Stimulated activated naive B cell treated with anti-CD40 and anti-IgM and Interleukin-4, amounts not matched to agents 10 μg/mL and 1 μg/mL and 100 μg/mL, for 72 hours (primary cell): ENCODE data around the gene CLN5.

Experiments
- ATAC-seq, 2 donors: fragments of 150-1000 bp; cut with Tn5 transposase; replicated peaks; 2 replicates each; pipeline ENCODE4 v1.10.0; 2021; ENCODE audit warnings: moderate library complexity in 1 of 2
- DNase-seq: peaks from one replicate; pipeline ENCODE4 v3.0.0; 2021
- H3K27ac Mint-ChIP-seq: one replicate; pipeline ENCODE4 v1.8.0; 2022; ENCODE audit warnings: mild to moderate bottlenecking, mixed read lengths
- H3K27me3 Mint-ChIP-seq, 2 donors: one replicate each; pipeline ENCODE4 v1.8.0; 2022; ENCODE audit warnings: mixed read lengths in 2 of 2
- H3K36me3 Mint-ChIP-seq, 2 donors: one replicate each; pipeline ENCODE4 v1.8.0; 2022; ENCODE audit warnings: mixed read lengths in 2 of 2, mild to moderate bottlenecking in 1 of 2
- H3K4me1 Mint-ChIP-seq, 2 donors: one replicate each; pipeline ENCODE4 v1.8.0; 2022; ENCODE audit warnings: mixed read lengths in 2 of 2, mild to moderate bottlenecking in 1 of 2
- H3K4me3 Mint-ChIP-seq, 2 donors: one replicate each; pipeline ENCODE4 v1.8.0; 2022; ENCODE audit warnings: mild to moderate bottlenecking in 2 of 2, mixed read lengths in 2 of 2, moderate library complexity in 1 of 2
- H3K9me3 Mint-ChIP-seq, 2 donors: one replicate each; pipeline ENCODE4 v1.8.0; 2022; ENCODE audit warnings: mixed read lengths in 2 of 2, mild to moderate bottlenecking in 1 of 2

The CLN5 gene

GRCh38 chr13:76968041-76968440 lies 23.8 kb upstream of the CLN5 start:
- no peak overlapping the region for H3K27ac Mint-ChIP-seq
- peaks cover 24 to 46% of the 10 kb centered on the region in 2 donors for H3K27me3 Mint-ChIP-seq

DNA sequence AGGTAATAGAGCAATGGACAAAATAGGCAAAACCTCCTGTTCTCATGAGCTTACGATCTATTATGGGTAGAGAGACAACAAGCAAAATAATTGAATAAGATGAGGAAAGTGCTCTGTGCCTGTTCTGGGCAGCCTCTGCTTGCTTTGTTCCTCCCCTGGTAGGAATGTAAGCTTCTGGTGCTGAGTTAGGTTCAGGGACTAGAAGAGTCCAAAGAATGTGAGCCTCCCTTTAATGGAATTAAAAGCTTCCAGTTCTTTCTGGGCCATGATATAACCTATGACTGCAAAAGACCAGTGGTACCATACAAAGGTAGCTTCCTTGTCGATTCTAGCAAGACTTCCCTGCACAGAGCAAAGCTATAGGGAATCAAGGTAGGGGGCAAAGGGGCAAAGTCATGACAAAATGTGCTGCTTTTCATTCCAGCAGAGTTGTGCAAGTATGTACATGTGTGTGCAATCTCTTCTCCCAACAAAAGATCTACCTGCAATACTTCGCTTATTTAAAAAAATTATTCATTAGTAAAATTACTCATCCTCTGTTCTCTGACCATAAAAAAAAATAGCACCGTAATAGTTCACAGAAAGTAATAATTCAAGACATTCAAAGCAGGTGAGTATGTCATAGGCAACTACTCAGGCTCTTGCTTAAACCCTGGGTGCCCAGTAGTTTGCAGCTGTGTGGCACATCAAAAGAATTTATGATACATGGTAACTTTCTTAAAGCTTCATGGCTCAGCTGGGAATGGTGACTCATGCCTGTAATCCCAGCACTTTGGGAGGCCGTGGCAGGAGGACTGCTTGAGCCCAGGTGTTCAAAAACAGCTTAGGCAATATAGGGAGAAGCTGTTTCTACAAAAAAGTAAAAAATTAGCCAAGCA lies 22.2 kb upstream of the CLN5 start:
- ATAC-seq (no peak), DNase-seq (no peak)
- Mint-ChIP-seq H3K36me3 (no peaks in the 10 kb centered on the region), H3K4me1 (peaks cover 3 to 8% of the 10 kb centered on the region in 2 donors), H3K27me3 (peaks cover 30 to 51% of the 10 kb centered on the region in 2 donors), H3K27ac (no peak overlapping the region), H3K4me3 (no peak overlapping the region), H3K9me3 (no peaks in the 10 kb centered on the region)

More at GRCh38 chr13:76968041-76968440, 23.8 kb upstream of the CLN5 start:
- ATAC-seq (no peak), DNase-seq (no peak)
- Mint-ChIP-seq H3K36me3 (no peaks in the 10 kb centered on the region), H3K4me1 (peaks cover 3 to 8% of the 10 kb centered on the region in 2 donors), H3K9me3 (no peaks in the 10 kb centered on the region), H3K4me3 (no peak overlapping the region)

DNA sequence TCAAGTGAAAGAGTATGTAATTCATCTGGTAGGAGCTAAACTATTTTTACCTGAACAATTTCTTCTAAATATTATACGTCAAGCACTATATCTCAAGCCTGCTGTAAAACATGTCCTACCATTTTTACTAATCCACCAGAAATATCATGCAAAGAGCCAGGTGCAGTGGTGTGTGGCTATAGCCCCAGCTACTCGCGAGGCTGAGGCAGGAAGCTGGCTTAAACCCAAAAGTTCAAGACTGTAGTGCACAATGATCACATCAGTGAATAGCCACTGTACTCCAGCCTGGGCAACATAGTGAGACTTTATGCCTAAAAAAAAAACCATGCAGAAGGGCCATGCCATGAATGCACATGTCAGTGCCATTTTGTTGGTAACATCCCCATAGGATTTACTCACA lies 20.7 kb upstream of the CLN5 start:
- Mint-ChIP-seq H3K4me1 (peaks cover 3 to 8% of the 10 kb centered on the region in 2 donors), H3K27ac (no peak overlapping the region), H3K36me3 (no peaks in the 10 kb centered on the region), H3K9me3 (no peaks in the 10 kb centered on the region), H3K27me3 (peaks cover 31 to 51% of the 10 kb centered on the region in 2 donors), H3K4me3 (no peak overlapping the region)
- DNase-seq = no peak
- ATAC-seq = no peak

DNA sequence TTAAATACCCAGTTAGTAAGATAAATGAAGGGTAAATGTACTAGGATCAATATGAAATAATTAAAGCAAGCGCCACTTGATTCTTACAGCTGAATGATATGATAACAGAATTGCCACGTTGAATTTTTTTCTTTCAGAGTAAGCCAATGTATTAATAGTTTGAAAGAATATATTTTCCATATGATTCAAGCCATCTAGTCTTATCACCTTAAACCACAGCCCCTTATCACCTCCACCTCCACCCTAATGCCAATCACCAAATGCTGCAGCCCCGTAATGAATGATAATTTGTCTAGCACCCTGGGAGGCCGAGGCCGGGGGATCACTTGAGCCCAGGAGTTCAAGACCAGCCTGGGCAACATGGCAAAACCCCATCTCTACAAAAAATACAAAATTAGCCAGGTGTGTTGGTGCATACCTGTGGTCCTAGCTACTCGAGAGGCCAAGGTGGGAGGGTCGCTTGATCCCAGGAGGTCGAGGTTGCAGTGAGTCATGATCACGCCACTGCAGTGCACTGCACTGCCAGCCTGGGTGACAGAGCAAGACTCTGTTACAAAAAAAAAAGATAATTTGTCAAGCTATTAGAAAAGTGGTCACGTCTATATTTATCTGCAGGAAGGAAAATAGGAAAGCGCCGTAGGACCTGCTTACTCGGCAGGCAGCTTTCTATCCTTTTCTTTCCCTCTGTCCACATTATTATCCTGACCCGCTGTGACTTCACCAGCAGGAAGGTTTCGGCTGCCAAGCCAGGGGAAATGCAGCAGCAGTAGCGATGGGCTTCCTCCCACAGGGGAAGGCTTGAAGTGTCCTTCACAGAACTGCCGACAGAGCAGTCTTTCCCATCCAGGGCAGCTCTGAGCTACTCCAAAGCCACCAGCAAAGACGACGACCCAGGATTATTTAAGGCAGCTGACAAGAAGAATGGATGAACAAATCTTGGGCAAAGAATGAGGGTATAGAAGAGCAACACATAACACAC lies 19.7 kb upstream of the CLN5 start:
- ATAC-seq (no peak), DNase-seq (no peak)
- Mint-ChIP-seq H3K27me3 (peaks cover 31 to 53% of the 10 kb centered on the region in 2 donors), H3K4me1 (peaks cover 3 to 8% of the 10 kb centered on the region in 2 donors), H3K9me3 (no peaks in the 10 kb centered on the region), H3K27ac (no peak overlapping the region), H3K36me3 (no peaks in the 10 kb centered on the region), H3K4me3 (no peak overlapping the region)

- H3K4me3 Mint-ChIP-seq = no peak overlapping the region
- H3K4me1 Mint-ChIP-seq = peaks cover 3 to 8% of the 10 kb centered on the region in 2 donors
- no peak overlapping the region for H3K27ac Mint-ChIP-seq
- peaks cover 33 to 49% of the 10 kb centered on the region in 2 donors for H3K27me3 Mint-ChIP-seq
- no peak for ATAC-seq
- DNase-seq = no peak
- no peaks in the 10 kb centered on the region for H3K9me3 Mint-ChIP-seq
- no peaks in the 10 kb centered on the region for H3K36me3 Mint-ChIP-seq
Observed at GRCh38 chr13:76973920-76974617, 17.8 kb upstream of the CLN5 start.

DNA sequence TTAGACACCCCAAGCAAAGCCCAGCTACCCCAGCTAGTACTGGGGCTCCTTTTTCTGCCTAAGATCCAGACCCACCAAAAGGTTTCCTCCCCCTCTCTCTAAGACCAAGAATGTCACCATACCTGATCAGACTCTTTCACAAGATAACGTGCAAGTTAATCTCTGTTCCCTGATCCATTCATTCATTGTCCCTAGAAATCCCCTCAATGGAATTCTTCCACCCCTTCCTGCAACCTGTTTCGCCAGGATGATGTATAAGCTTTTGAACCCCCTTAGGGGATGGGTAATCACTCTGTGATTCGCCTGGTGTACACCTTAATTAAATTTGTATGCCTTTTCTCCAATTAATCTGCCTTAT lies 17.3 kb upstream of the CLN5 start:
- DNase-seq = no peak
- no peak for ATAC-seq
- Mint-ChIP-seq H3K9me3 (no peaks in the 10 kb centered on the region), H3K36me3 (no peaks in the 10 kb centered on the region), H3K27ac (no peak overlapping the region), H3K27me3 (peaks cover 35 to 52% of the 10 kb centered on the region in 2 donors), H3K4me3 (no peak overlapping the region), H3K4me1 (peaks cover 3 to 8% of the 10 kb centered on the region in 2 donors)

DNA sequence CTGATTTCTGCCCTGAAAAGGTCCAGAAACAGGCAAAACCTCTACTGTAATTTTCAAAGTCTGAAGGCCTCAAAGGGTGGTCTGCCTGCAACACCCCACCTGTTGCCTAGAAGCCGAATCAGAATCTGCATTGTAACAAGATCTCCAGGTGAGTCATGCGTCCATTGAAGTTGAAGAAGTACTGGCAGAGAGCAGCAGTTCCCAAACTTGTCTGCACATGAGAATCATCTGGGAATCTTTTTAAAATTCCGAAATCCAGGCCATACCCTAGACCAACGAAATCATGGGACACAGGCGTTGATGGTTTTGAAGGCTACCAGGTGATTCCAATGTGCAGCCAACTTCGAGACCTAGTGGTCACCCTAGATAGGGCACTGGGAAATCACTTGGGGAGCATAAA lies 16.0 kb upstream of the CLN5 start:
- no peak overlapping the region for H3K4me3 Mint-ChIP-seq
- H3K4me1 Mint-ChIP-seq = peaks cover 4 to 8% of the 10 kb centered on the region in 2 donors
- no peak for DNase-seq
- H3K36me3 Mint-ChIP-seq = no peaks in the 10 kb centered on the region
- no peak for ATAC-seq
- no peak overlapping the region for H3K27ac Mint-ChIP-seq
- H3K27me3 Mint-ChIP-seq = peaks cover 39 to 51% of the 10 kb centered on the region in 2 donors
- H3K9me3 Mint-ChIP-seq = no peaks in the 10 kb centered on the region

GRCh38 chr13:76976490-76976889 lies 15.4 kb upstream of the CLN5 start:
- H3K27me3 Mint-ChIP-seq = peaks cover 39 to 51% of the 10 kb centered on the region in 2 donors
- ATAC-seq (no peak), DNase-seq (no peak)
- H3K4me1 Mint-ChIP-seq = peaks cover 4 to 8% of the 10 kb centered on the region in 2 donors
- H3K4me3 Mint-ChIP-seq = no peak overlapping the region
- H3K27ac Mint-ChIP-seq = no peak overlapping the region
- H3K36me3 Mint-ChIP-seq = no peaks in the 10 kb centered on the region
- no peaks in the 10 kb centered on the region for H3K9me3 Mint-ChIP-seq

DNA sequence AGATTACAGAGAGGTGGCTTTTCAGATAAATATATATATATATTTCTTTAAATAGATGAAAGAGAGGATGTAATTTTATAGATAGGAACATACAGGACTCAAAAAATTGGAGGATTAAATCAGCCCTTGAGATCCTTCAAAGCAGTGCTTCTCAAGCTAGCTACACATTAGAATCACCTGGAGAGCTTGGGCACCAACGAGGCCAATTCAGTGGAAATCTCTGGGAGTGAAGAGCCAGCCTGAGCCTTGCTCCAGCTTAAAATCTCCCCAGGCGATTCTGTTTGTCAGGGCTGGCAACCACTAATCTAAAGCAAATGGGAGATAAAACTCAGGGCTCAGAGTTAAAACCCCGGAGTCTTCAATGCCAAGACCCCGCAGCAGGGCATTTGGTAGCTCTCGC lies 15.0 kb upstream of the CLN5 start:
- Mint-ChIP-seq H3K4me1 (peaks cover 4 to 7% of the 10 kb centered on the region in 2 donors), H3K27me3 (peaks cover 38 to 51% of the 10 kb centered on the region in 2 donors), H3K9me3 (no peaks in the 10 kb centered on the region), H3K36me3 (no peaks in the 10 kb centered on the region), H3K27ac (no peak overlapping the region), H3K4me3 (no peak overlapping the region)
- ATAC-seq (no peak), DNase-seq (no peak)

- no peaks in the 10 kb centered on the region for H3K36me3 Mint-ChIP-seq
- DNase-seq = peak; percentile 72
- H3K4me3 Mint-ChIP-seq = peak overlapping the region; percentile 68 to 73
- peaks cover 0 to 2% of the 10 kb centered on the region in 2 donors for H3K4me1 Mint-ChIP-seq
- H3K9me3 Mint-ChIP-seq = no peaks in the 10 kb centered on the region
- peaks cover 23 to 45% of the 10 kb centered on the region in 2 donors for H3K27me3 Mint-ChIP-seq
- H3K27ac Mint-ChIP-seq = no peak overlapping the region
- peak; percentile 99 to 100 for ATAC-seq
Observed at GRCh38 chr13:76980075-76980718, 11.7 kb upstream of the CLN5 start.

- Mint-ChIP-seq H3K27me3 (peaks cover 19 to 37% of the 10 kb centered on the region in 2 donors), H3K4me3 (no peak overlapping the region), H3K9me3 (no peaks in the 10 kb centered on the region), H3K4me1 (peaks cover 0 to 2% of the 10 kb centered on the region in 2 donors), H3K27ac (no peak overlapping the region), H3K36me3 (no peaks in the 10 kb centered on the region)
- DNase-seq (no peak), ATAC-seq (no peak)
Observed at GRCh38 chr13:76982061-76982460, 9.8 kb upstream of the CLN5 start.

- H3K27ac Mint-ChIP-seq = no peak overlapping the region
- no peaks in the 10 kb centered on the region for H3K9me3 Mint-ChIP-seq
- DNase-seq (no peak), ATAC-seq (no peak)
- peaks cover 15 to 33% of the 10 kb centered on the region in 2 donors for H3K27me3 Mint-ChIP-seq
- no peaks in the 10 kb centered on the region for H3K36me3 Mint-ChIP-seq
- H3K4me3 Mint-ChIP-seq = no peak overlapping the region
- peaks cover 0 to 2% of the 10 kb centered on the region in 2 donors for H3K4me1 Mint-ChIP-seq
Observed at GRCh38 chr13:76983676-76984075, 8.2 kb upstream of the CLN5 start.

DNA sequence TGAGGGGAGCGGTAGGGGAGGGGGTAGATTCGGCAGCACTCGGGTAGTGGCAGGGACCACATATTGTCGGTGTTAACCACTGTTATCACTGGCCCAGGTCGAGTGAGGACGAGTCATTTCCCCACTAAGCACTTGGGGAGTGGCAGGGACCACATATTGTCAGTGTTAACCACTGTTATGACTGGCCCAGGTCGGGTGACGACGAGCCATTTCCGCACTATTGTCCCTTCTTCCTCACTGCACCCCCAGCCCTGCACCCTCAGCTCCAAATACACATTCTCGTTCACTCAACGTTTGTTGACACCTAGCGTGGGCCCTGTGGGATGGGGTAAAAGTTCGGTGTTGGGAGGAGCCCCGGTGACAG lies 467 bp upstream of the CLN5 start:
- Mint-ChIP-seq H3K4me3 (peak overlapping the region; percentile 94 to 99), H3K27me3 (no peaks in the 10 kb centered on the region), H3K36me3 (peaks cover 10 to 21% of the 10 kb centered on the region in 2 donors), H3K27ac (peak overlapping the region; percentile 98), H3K4me1 (peaks cover 13 to 35% of the 10 kb centered on the region in 2 donors), H3K9me3 (no peaks in the 10 kb centered on the region)
- ATAC-seq = peak; percentile 57 to 59
- no peak for DNase-seq
